ENCODE measurements around the gene FNIP1. TPM values are rescaled to one million over a fixed set of nuclear protein-coding genes. Genes with fewer than 3 reads are reported as not detected.

FNIP1 gene
- total and polyA plus RNA-seq, 2 of the 13 experiments (the other 11 are each of a cell fraction or from before 2014, with no cell fraction given), result 10.9 to 29.3 TPM

GRCh38 chr5:131796793-131797693 lies at the start of gene FNIP1 (continued):
- peak; percentile 96 for TF ChIP-seq BHLHE40 (IDR thresholded peaks at IDR 0.05; ENCODE audit: low read length)
- TF ChIP-seq THRA (CRISPR knock-in tag; IDR thresholded peaks at IDR 0.05; ENCODE audit: borderline replicate concordance), result no peak; the same call in 1 of the 2 replicates
- TF ChIP-seq YEATS4 (CRISPR knock-in tag; IDR thresholded peaks at IDR 0.05; ENCODE audit: borderline replicate concordance), result peak; percentile 63; the same call in 1 of the 2 replicates
- TF ChIP-seq NFAT5 (CRISPR knock-in tag; IDR thresholded peaks at IDR 0.05), result peak; percentile 30; the same call in 1 of the 2 replicates
- TF ChIP-seq ZNF609 (CRISPR knock-in tag; IDR thresholded peaks at IDR 0.05; ENCODE audit: borderline replicate concordance), result peak; percentile 48
- peak; percentile 91 for TF ChIP-seq IKZF4 (CRISPR knock-in tag; IDR thresholded peaks at IDR 0.05; ENCODE audit: borderline replicate concordance, low read depth, not compliant biosample characterization)
- peak; percentile 87 for TF ChIP-seq ZNF280B (CRISPR knock-in tag; IDR thresholded peaks at IDR 0.05; ENCODE audit: borderline replicate concordance)
- no peak for TF ChIP-seq ZNF530 (CRISPR knock-in tag; IDR thresholded peaks at IDR 0.05; ENCODE audit: low read depth)
- no peak for TF ChIP-seq ZNF850 (CRISPR knock-in tag; conservative IDR thresholded peaks at IDR 0.05)
- TF ChIP-seq ATF7-NPFF (CRISPR knock-in tag; IDR thresholded peaks at IDR 0.05; ENCODE audit: low read depth), result peak; percentile 26
- 0 out of 2 replicates have a peak, but pooled peaks have one; percentile 35 for TF ChIP-seq PCBP1 (IDR thresholded peaks at IDR 0.05; ENCODE audit: borderline replicate concordance, low read depth, low read length)
- TF ChIP-seq HNRNPL (IDR thresholded peaks at IDR 0.05; ENCODE audit: low read depth, low read length), result 0 out of 2 replicates have a peak, but pooled peaks have one; percentile 47
- TF ChIP-seq ZNF205 (CRISPR knock-in tag; IDR thresholded peaks at IDR 0.05), result peak; percentile 51
- TF ChIP-seq ZNF331 (CRISPR knock-in tag; IDR thresholded peaks at IDR 0.05), result 0 out of 2 replicates have a peak, but pooled peaks have one; percentile 74

Data from HepG2 (cell line).